K562 (cell line): Measurements from ENCODE around the gene TRIM44. TPM values are rescaled to one million over a fixed set of nuclear protein-coding genes. Genes with fewer than 3 reads are reported as not detected.

ENCODE experiments used
- ATAC-seq: fragments of 200-7000 bp; cut with Tn5 transposase; 3 replicates; pipeline ENCODE4 v1.9.1; 2020; ENCODE audit warnings: moderate library complexity
- BruUV-seq: library from RNA; stranded (reverse); fragments of 400-500 nt; replicated peaks from 2 replicates; lab custom pipeline; 2021; lab: Mats Ljungman, UMichigan
- CTCF ChIA-PET: fragments of 300-600 bp; formaldehyde crosslinking; extraction: SDS; loops from one replicate; lab custom pipeline; 2021; ENCODE audit warnings: low intra/inter-chr PET ratio; lab: Yijun Ruan, JAX
- POLR2A ChIA-PET: fragments of 300-600, 350-650 bp; sonication (Branson Sonifier 250); formaldehyde crosslinking; extraction: SDS; loops from one replicate; lab custom pipeline; 2021; ENCODE audit warnings: antibody characterized with exemption, inconsistent platforms; lab: Yijun Ruan, JAX
- DNase-seq, 4 experiments: peaks; one replicate each; pipeline versions ENCODE4 v3.0.0 to v3.0.0-alpha.2; 2011 to 2018; ENCODE audit warnings: low spot score in 3 of 4, mixed read lengths in 3 of 4; ENCODE audit errors: extremely low read depth in 1 of 4
- FAIRE-seq: peaks from 2 replicates; lab custom pipeline; 2011; peaks lifted over from hg19 to GRCh38; lab: Jason Lieb, UNC
- H2AFZ ChIP-seq: 2 replicates; pipeline ENCODE4 v1.6.0; 2011; ENCODE audit warnings: low read depth, low read length, control low read depth, inconsistent platforms
- H3K27ac ChIP-seq: fragments of 200-600 bp; 3 replicates; pipeline ENCODE4 v1.8.0; 2011; ENCODE audit warnings: low read depth, mild to moderate bottlenecking, control low read depth, inconsistent platforms, low read length, moderate library complexity, mixed read lengths; ENCODE audit errors: extremely low read depth
- H3K27me3 ChIP-seq, 2 experiments: fragments of 300-600 bp in 1 of 2; 2 replicates in 1 of 2; 3 replicates in 1 of 2; pipeline versions ENCODE4 v1.6.0 to v1.8.0; 2011; ENCODE audit warnings: inconsistent platforms in 2 of 2, low read length in 2 of 2, mild to moderate bottlenecking in 1 of 2, mixed read lengths in 1 of 2, moderate library complexity in 1 of 2; ENCODE audit not compliant: control insufficient read depth in 2 of 2, insufficient read depth in 2 of 2
- H3K36me3 ChIP-seq: fragments of 300-600 bp; 3 replicates; pipeline ENCODE4 v1.8.0; 2011; ENCODE audit warnings: mild to moderate bottlenecking, low read length, inconsistent platforms; ENCODE audit not compliant: control insufficient read depth, insufficient read depth
- H3K4me1 ChIP-seq, 2 experiments: fragments of 200-600 bp in 1 of 2; replicated peaks in 1 of 2; 2 replicates in 1 of 2; 3 replicates in 1 of 2; pipeline versions ENCODE4 v1.5.1 to v1.8.0; 2011; ENCODE audit warnings: inconsistent platforms in 2 of 2, low read length in 2 of 2, mild to moderate bottlenecking in 1 of 2, mixed read lengths in 1 of 2, moderate library complexity in 1 of 2; ENCODE audit not compliant: control insufficient read depth in 2 of 2, insufficient read depth in 2 of 2
- H3K4me2 ChIP-seq: 2 replicates; pipeline ENCODE4 v1.6.1; 2011; ENCODE audit warnings: low read length, control low read depth, inconsistent platforms, mixed read lengths; ENCODE audit not compliant: insufficient read depth
- H3K4me3 ChIP-seq: fragments of 200-600 bp; sonication (generic), shearing (Covaris generic); 2 replicates; pipeline ENCODE4 v1.5.1; 2016; ENCODE audit warnings: control low read depth, inconsistent platforms
- H3K79me2 ChIP-seq: fragments of 200-600 bp; 3 replicates; pipeline ENCODE4 v1.8.0; 2011; ENCODE audit warnings: low read length, inconsistent platforms; ENCODE audit not compliant: control insufficient read depth, insufficient read depth
- H3K9ac ChIP-seq, 2 experiments: 2 replicates each; pipeline versions ENCODE4 v1.6.0 to v1.6.1; 2011; ENCODE audit warnings: low read depth in 2 of 2, low read length in 2 of 2, control low read depth in 1 of 2, inconsistent platforms in 1 of 2, mild to moderate bottlenecking in 1 of 2, mixed read lengths in 1 of 2; ENCODE audit not compliant: insufficient read depth in 1 of 2
- H3K9me1 ChIP-seq: one replicate; pipeline ENCODE4 v1.6.0; 2011; ENCODE audit warnings: inconsistent platforms, mild to moderate bottlenecking, low read length, moderate library complexity; ENCODE audit not compliant: control insufficient read depth, insufficient read depth
- H3K9me3 ChIP-seq: replicated peaks from 2 replicates; pipeline ENCODE4 v1.5.1; 2011; ENCODE audit warnings: low read depth, low read length, inconsistent platforms; ENCODE audit not compliant: control insufficient read depth, insufficient read depth
- H4K20me1 ChIP-seq: replicated peaks from 2 replicates; pipeline ENCODE4 v1.6.1; 2011; ENCODE audit warnings: low read length, inconsistent platforms, mixed read lengths; ENCODE audit not compliant: control insufficient read depth, insufficient read depth
- BHLHE40 ChIP-seq: IDR thresholded peaks from 2 replicates; pipeline ENCODE4 v1.6.1; 2011; ENCODE audit warnings: low read length, improper control_type of control experiment
- CBFA2T2 ChIP-seq: fragments of 450-650 bp; conservative IDR thresholded peaks from 2 replicates; pipeline ENCODE4 v1.6.1; 2017; ENCODE audit warnings: mild to moderate bottlenecking
- CHD1 ChIP-seq: fragments of 200-600 bp; sonication (generic); IDR thresholded peaks from one replicate; pipeline ENCODE4 v1.6.1; 2012; ENCODE audit warnings: mild to moderate bottlenecking, moderate library complexity, low read length, inconsistent platforms
- DACH1 ChIP-seq: fragments of 450-650 bp; IDR thresholded peaks from 2 replicates; pipeline ENCODE4 v1.6.1; 2018; ENCODE audit not compliant: partially characterized antibody
- FOXK2 ChIP-seq, 2 experiments: fragments of 450-650 bp; IDR thresholded peaks in 1 of 2; conservative IDR thresholded peaks in 1 of 2; 2 replicates each; pipeline ENCODE4 v1.6.1; 2016; ENCODE audit warnings: low read depth in 2 of 2, mild to moderate bottlenecking in 1 of 2
- KDM1A ChIP-seq, 2 experiments: fragments of 450-650 bp; IDR thresholded peaks; 2 replicates each; pipeline ENCODE4 v1.6.1; 2016; ENCODE audit warnings: mild to moderate bottlenecking in 2 of 2
- MIER1 ChIP-seq: fragments of 450-650 bp; IDR thresholded peaks from 2 replicates; pipeline ENCODE4 v1.6.1; 2016; ENCODE audit warnings: antibody characterized with exemption, mild to moderate bottlenecking, low read depth
- NFATC3 ChIP-seq: fragments of 450-650 bp; IDR thresholded peaks from 2 replicates; pipeline ENCODE4 v1.6.1; 2017; ENCODE audit warnings: mild to moderate bottlenecking
- RCOR1 ChIP-seq, 2 experiments: IDR thresholded peaks; 2 replicates each; pipeline ENCODE4 v1.6.1; 2012; ENCODE audit warnings: low read depth in 2 of 2, low read length in 2 of 2, borderline replicate concordance in 1 of 2, improper control_type of control experiment in 1 of 2
- ZNF41 ChIP-seq: fragments of 250-450 bp; sonication (Bioruptor Pico); conservative IDR thresholded peaks from 2 replicates; pipeline ENCODE4 v1.4.0; 2020; ENCODE audit warnings: mild to moderate bottlenecking
- WGBS: fragments of 100-300 bp; shearing (Covaris generic); methylation state at CpG from one replicate; pipeline ENCODE4 v1.1.6; 2016; ENCODE audit warnings: low coverage, mixed read lengths; ENCODE audit not compliant: insufficient coverage; ENCODE audit errors: missing lambda C conversion rate; 5-methylcytosine and 5-hydroxymethylcytosine counted together
- in situ Hi-C: fragments of 300-500 bp; cut with MboI; formaldehyde crosslinking; loops from 4 replicates; pipeline ENCODE4 v1.15.0; 2018; ENCODE audit warnings: inconsistent platforms, mixed read lengths
- intact Hi-C: fragments of 100-400 bp; cut with micrococcal nuclease; formaldehyde crosslinking; loops from 2 replicates; pipeline ENCODE4 v1.14.2; 2022
- polyA plus RNA-seq, 8 experiments: library from polyadenylated mRNA; depleted of rRNA in 4 of 8; stranded (reverse) in 5 of 8; unstranded in 3 of 8; fragments of >200 nt; fragmentation: Nextera tagmentation in 2 of 8; fragmentation: Illumina TruSeq in 1 of 8; extraction: Ambion mirVana in 2 of 8; extraction: Trizol in 1 of 8; gene quantifications; 2 replicates each; pipeline versions ENCODE4 v1.2.1 to v1.2.3, GENCODE V29; 2011 to 2014; ENCODE audit warnings: inconsistent platforms in 1 of 8, missing spikeins in 1 of 8
- total RNA-seq, 7 experiments: library from RNA; depleted of rRNA in 6 of 7; stranded (reverse); fragments of >200 nt in 6 of 7; fragmentation: Illumina TruSeq in 2 of 7; extraction: Trizol in 2 of 7; gene quantifications; 2 replicates each; pipeline versions ENCODE4 v1.2.1 to v1.2.3, GENCODE V29; 2011 to 2021; ENCODE audit warnings: low replicate concordance in 1 of 7
- TF ChIP-seq, protein P1 (sequence below), 2 experiments: fragments of 450-650 bp; formaldehyde crosslinking in 1 of 2; IDR thresholded peaks; 2 replicates each; pipeline versions ENCODE4 v1.4.0 to v1.6.1; 2014 to 2020; ENCODE audit warnings: mild to moderate bottlenecking in 2 of 2, borderline replicate concordance in 1 of 2, low read depth in 1 of 2
- TF ChIP-seq, protein P2 (sequence below), 3 experiments: IDR thresholded peaks in 2 of 3; conservative IDR thresholded peaks in 1 of 3; 2 replicates each; pipeline ENCODE4 v1.5.1; 2011 to 2012; ENCODE audit warnings: low read length in 3 of 3, mild to moderate bottlenecking in 3 of 3, control low read depth in 2 of 3, improper control_type of control experiment in 1 of 3, inconsistent platforms in 1 of 3, low read depth in 1 of 3, mixed read lengths in 1 of 3, moderate library complexity in 1 of 3; ENCODE audit not compliant: insufficient read depth in 2 of 3

The TRIM44 gene
- total and polyA plus RNA-seq, 9 of the 15 experiments (the other 6 are each of a cell fraction or from before 2014, with no cell fraction given), result 8.3 to 105 (median 37.2) TPM

DNA sequence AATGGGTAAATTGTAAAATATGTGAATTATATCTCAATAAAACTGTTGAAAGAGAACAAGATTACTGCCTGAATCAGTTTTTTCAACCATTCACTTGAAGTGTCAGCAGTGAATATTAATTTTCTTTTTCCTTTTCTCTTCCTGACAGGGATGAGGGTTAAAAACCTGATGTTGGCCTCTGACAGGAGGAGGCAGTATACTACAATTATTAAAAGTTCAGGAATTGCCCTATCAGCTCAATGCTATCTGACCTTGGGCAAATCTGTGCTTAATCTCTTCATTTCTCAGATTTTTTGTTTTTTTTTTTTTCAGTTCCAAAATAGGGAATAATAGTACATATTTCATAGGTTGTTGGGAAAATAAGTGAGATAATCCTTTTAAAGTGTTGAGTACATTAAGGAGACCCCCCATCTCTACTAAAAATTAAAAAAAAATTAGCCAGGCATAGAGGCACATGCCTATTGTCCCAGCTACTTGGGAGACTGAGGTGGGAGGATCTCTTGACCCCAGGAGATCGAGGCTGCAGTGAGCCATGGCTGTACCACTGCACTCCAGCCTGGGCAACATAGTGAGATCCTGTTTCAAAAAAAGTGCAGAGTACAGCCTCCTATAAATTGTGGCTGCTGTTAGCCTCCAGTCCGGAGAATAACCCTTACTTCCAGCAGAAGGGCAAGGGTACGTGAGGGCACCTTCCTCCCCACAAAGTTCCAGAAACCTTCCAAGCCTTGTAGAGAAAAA is 48.8 kb downstream of the TRIM44 start:
- Histone ChIP-seq H3K9me1 (no peaks in the 10 kb centered on the region), H3K9me3 (no peaks in the 10 kb centered on the region), H3K79me2 (peaks cover 14% of the 10 kb centered on the region; the same call in 1 of the 3 replicates), H3K4me1 (no peaks in the 10 kb centered on the region), H2AFZ (no peak overlapping the region), H3K27me3 (no peaks in the 10 kb centered on the region), H4K20me1 (no peaks in the 10 kb centered on the region), H3K36me3 (no peaks in the 10 kb centered on the region; the same call in 2 of the 3 replicates), H3K4me2 (no peak overlapping the region), H3K4me3 (no peak overlapping the region), H3K9ac (no peak overlapping the region), H3K27ac (no peak overlapping the region)
- WGBS, result 67% methylated on average over 3 of the region's 3 CpGs
- intact Hi-C loops (no loop called here), in situ Hi-C loops (no loop called here)
- ChIA-PET POLR2A (no interaction called here), CTCF (no interaction called here)
- ATAC-seq (no peak), FAIRE-seq (no peak), DNase-seq (no peak)
- no TSS peak for BruUV-seq
- peak in 1 of 2 experiments; percentile 77; a peak in 2 of 4 replicates for TF ChIP-seq RCOR1 (IDR thresholded peaks at IDR 0.05; ENCODE audit: borderline replicate concordance in 1 of 2, low read depth in 2 of 2, low read length in 2 of 2)
- TF ChIP-seq DACH1, result no peak
- no peak for TF ChIP-seq BHLHE40
- no peak for TF ChIP-seq MIER1
- TF ChIP-seq, protein P1, sequence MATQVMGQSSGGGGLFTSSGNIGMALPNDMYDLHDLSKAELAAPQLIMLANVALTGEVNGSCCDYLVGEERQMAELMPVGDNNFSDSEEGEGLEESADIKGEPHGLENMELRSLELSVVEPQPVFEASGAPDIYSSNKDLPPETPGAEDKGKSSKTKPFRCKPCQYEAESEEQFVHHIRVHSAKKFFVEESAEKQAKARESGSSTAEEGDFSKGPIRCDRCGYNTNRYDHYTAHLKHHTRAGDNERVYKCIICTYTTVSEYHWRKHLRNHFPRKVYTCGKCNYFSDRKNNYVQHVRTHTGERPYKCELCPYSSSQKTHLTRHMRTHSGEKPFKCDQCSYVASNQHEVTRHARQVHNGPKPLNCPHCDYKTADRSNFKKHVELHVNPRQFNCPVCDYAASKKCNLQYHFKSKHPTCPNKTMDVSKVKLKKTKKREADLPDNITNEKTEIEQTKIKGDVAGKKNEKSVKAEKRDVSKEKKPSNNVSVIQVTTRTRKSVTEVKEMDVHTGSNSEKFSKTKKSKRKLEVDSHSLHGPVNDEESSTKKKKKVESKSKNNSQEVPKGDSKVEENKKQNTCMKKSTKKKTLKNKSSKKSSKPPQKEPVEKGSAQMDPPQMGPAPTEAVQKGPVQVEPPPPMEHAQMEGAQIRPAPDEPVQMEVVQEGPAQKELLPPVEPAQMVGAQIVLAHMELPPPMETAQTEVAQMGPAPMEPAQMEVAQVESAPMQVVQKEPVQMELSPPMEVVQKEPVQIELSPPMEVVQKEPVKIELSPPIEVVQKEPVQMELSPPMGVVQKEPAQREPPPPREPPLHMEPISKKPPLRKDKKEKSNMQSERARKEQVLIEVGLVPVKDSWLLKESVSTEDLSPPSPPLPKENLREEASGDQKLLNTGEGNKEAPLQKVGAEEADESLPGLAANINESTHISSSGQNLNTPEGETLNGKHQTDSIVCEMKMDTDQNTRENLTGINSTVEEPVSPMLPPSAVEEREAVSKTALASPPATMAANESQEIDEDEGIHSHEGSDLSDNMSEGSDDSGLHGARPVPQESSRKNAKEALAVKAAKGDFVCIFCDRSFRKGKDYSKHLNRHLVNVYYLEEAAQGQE (IDR thresholded peaks at IDR 0.05; ENCODE audit: borderline replicate concordance), result peak; percentile 20; the same call in 1 of the 2 replicates
- TF ChIP-seq, protein P1 (CRISPR knock-in tag; IDR thresholded peaks at IDR 0.05; ENCODE audit: low read depth), result no peak
- TF ChIP-seq, protein P2, sequence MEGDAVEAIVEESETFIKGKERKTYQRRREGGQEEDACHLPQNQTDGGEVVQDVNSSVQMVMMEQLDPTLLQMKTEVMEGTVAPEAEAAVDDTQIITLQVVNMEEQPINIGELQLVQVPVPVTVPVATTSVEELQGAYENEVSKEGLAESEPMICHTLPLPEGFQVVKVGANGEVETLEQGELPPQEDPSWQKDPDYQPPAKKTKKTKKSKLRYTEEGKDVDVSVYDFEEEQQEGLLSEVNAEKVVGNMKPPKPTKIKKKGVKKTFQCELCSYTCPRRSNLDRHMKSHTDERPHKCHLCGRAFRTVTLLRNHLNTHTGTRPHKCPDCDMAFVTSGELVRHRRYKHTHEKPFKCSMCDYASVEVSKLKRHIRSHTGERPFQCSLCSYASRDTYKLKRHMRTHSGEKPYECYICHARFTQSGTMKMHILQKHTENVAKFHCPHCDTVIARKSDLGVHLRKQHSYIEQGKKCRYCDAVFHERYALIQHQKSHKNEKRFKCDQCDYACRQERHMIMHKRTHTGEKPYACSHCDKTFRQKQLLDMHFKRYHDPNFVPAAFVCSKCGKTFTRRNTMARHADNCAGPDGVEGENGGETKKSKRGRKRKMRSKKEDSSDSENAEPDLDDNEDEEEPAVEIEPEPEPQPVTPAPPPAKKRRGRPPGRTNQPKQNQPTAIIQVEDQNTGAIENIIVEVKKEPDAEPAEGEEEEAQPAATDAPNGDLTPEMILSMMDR (IDR thresholded peaks at IDR 0.05 in 2 of 3, conservative IDR thresholded peaks at IDR 0.05 in 1 of 3; ENCODE audit: insufficient read depth in 2 of 3, low read depth in 1 of 3, low read length in 3 of 3), result peak in 1 of 3 experiments; percentile 24; a peak in 1 of 6 replicates
- no peak for TF ChIP-seq ZNF41
- no peak for TF ChIP-seq FOXK2 (conservative IDR thresholded peaks at IDR 0.05 in 1 of 2, IDR thresholded peaks at IDR 0.05 in 1 of 2; ENCODE audit: low read depth in 2 of 2)
- TF ChIP-seq NFATC3, result no peak
- peak; percentile 63; a peak in 3 of 4 replicates for TF ChIP-seq KDM1A (IDR thresholded peaks at IDR 0.05)
- no peak for TF ChIP-seq CHD1
- TF ChIP-seq CBFA2T2, result no peak
